Natural killer cell (primary cell): ENCODE results near the gene PCSK4. TPM values are rescaled to one million over a fixed set of nuclear protein-coding genes. Genes with fewer than 3 reads are reported as not detected.

Experiments
- ATAC-seq, 3 donors: fragments of 150-1000 bp in 2 of 3; fragments of 200-7000 bp in 1 of 3; cut with Tn5 transposase; 1 replicate in 1 of 3; 2 replicates in 2 of 3; pipeline ENCODE4 v1.10.0; 2021; ENCODE audit warnings: mild to moderate bottlenecking in 2 of 3, moderate library complexity in 2 of 3
- DNase-seq, 2 donors: peaks; one replicate each; pipeline versions ENCODE4 v3.0.0 to v3.0.0-alpha.2; 2013 to 2021; ENCODE audit warnings: mixed read lengths in 1 of 2
- H3K27ac ChIP-seq: one replicate; pipeline ENCODE4 v1.5.1; 2013; ENCODE audit warnings: mild to moderate bottlenecking, low read length
- H3K27me3 ChIP-seq: one replicate; pipeline ENCODE4 v1.6.1; 2013; ENCODE audit warnings: low read length; ENCODE audit not compliant: control insufficient read depth, insufficient read depth
- H3K36me3 ChIP-seq: one replicate; pipeline ENCODE4 v1.6.1; 2013; ENCODE audit warnings: low read length; ENCODE audit not compliant: control insufficient read depth, insufficient read depth
- H3K4me1 ChIP-seq: one replicate; pipeline ENCODE4 v1.6.1; 2013; ENCODE audit warnings: low read length; ENCODE audit not compliant: control insufficient read depth, insufficient read depth
- H3K4me3 ChIP-seq: one replicate; pipeline ENCODE4 v1.5.1; 2013; ENCODE audit warnings: low read length
- H3K9me3 ChIP-seq: one replicate; pipeline ENCODE4 v1.6.1; 2013; ENCODE audit warnings: low read length; ENCODE audit not compliant: control insufficient read depth, insufficient read depth
- H3K27ac Mint-ChIP-seq, 2 donors: one replicate each; pipeline ENCODE4 v1.8.0; 2022; ENCODE audit warnings: mild to moderate bottlenecking in 2 of 2, mixed read lengths in 2 of 2, moderate library complexity in 1 of 2
- H3K27me3 Mint-ChIP-seq, 2 donors: one replicate each; pipeline ENCODE4 v1.8.0; 2022; ENCODE audit warnings: low read depth in 2 of 2, mixed read lengths in 2 of 2
- H3K36me3 Mint-ChIP-seq: one replicate; pipeline ENCODE4 v1.8.0; 2022; ENCODE audit warnings: mixed read lengths
- H3K4me1 Mint-ChIP-seq, 2 donors: one replicate each; pipeline ENCODE4 v1.8.0; 2022; ENCODE audit warnings: mixed read lengths in 2 of 2
- H3K4me3 Mint-ChIP-seq: one replicate; pipeline ENCODE4 v1.8.0; 2022; ENCODE audit warnings: mild to moderate bottlenecking, moderate library complexity, mixed read lengths
- H3K9me3 Mint-ChIP-seq, 2 donors: one replicate each; pipeline ENCODE4 v1.8.0; 2022; ENCODE audit warnings: mixed read lengths in 2 of 2
- CTCF ChIP-seq: fragments of 200-600 bp; IDR thresholded peaks from one replicate; pipeline ENCODE4 v1.8.0; 2022; ENCODE audit warnings: antibody characterized with exemption
- WGBS: methylation state at CpG from one replicate; pipeline ENCODE4 v1.1.7; 2013; ENCODE audit warnings: missing lambda C conversion rate; ENCODE audit not compliant: insufficient coverage; 5-methylcytosine and 5-hydroxymethylcytosine counted together
- intact Hi-C: fragments of 100-400 bp; cut with micrococcal nuclease; formaldehyde crosslinking; loops from one replicate; pipeline ENCODE4 v1.14.2; 2022
- total RNA-seq, 4 donors: library from RNA; stranded (reverse); fragments of 120-200 nt in 1 of 4; gene quantifications; one replicate each; pipeline versions ENCODE4 v1.2.3 to v1.2.4, GENCODE V29; 2013 to 2022

PCSK4 gene
- total RNA-seq, 3 donors from 2014 or later (not counting 1 experiment from before 2014, with no cell fraction given), result 4.1 to 6.0 (median 5.3) TPM

- H3K27me3 ChIP-seq, result peaks cover 9% of the 10 kb centered on the region
- Mint-ChIP-seq H3K4me1 (peaks cover 0 to 5% of the 10 kb centered on the region in 2 donors), H3K27ac (no peak overlapping the region), H3K36me3 (no peaks in the 10 kb centered on the region), H3K9me3 (no peaks in the 10 kb centered on the region), H3K4me3 (no peak overlapping the region), H3K27me3 (peaks cover 0 to 14% of the 10 kb centered on the region in 2 donors)
- WGBS, result 86% methylated on average over 4 of the region's 4 CpGs
- H3K27ac ChIP-seq, result no peak overlapping the region
- H3K36me3 ChIP-seq, result no peaks in the 10 kb centered on the region
- no peaks in the 10 kb centered on the region for H3K9me3 ChIP-seq
- no peak overlapping the region for H3K4me3 ChIP-seq
- no peak for TF ChIP-seq CTCF
- H3K4me1 ChIP-seq, result peaks cover 4% of the 10 kb centered on the region
- ATAC-seq (no peak), DNase-seq (no peak)
- intact Hi-C loops, result no loop called here
Measured at GRCh38 chr19:1518471-1518870, 28.3 kb upstream of the PCSK4 start.

DNA sequence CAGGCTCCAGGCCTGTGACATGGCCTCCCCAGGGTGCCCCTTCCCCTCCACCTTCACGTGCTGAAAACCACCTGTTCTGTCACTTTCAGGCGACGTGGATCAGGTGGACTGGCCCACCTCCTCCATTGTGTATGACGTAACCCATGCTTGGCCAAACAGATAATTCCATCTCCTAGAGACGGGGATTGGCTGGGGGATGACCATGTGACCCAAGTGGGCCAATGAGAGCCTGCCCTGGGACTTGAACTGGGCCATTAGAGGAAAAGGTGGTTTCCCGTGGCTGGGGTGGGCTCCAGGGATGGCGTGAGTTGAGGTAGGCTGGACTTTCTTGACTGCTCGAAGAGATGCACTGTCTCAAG is 26.2 kb upstream of the PCSK4 start:
- peaks cover 0 to 5% of the 10 kb centered on the region in 2 donors for H3K27me3 Mint-ChIP-seq
- intact Hi-C loops, result no loop called here
- no peak overlapping the region for H3K4me3 Mint-ChIP-seq
- Histone ChIP-seq H3K4me1 (peaks cover 17% of the 10 kb centered on the region), H3K27me3 (peaks cover 12% of the 10 kb centered on the region), H3K9me3 (no peaks in the 10 kb centered on the region), H3K4me3 (no peak overlapping the region), H3K27ac (no peak overlapping the region), H3K36me3 (no peaks in the 10 kb centered on the region)
- DNase-seq (no peak), ATAC-seq (no peak)
- WGBS, result 80% methylated on average over 8 of the region's 8 CpGs
- peaks cover 0 to 5% of the 10 kb centered on the region in 2 donors for H3K4me1 Mint-ChIP-seq
- no peaks in the 10 kb centered on the region for H3K36me3 Mint-ChIP-seq
- no peaks in the 10 kb centered on the region for H3K9me3 Mint-ChIP-seq
- no peak overlapping the region for H3K27ac Mint-ChIP-seq
- TF ChIP-seq CTCF, result no peak

GRCh38 chr19:1514986-1515721 is 25.0 kb upstream of the PCSK4 start:
- Mint-ChIP-seq H3K27ac (no peak overlapping the region), H3K4me3 (no peak overlapping the region), H3K27me3 (peaks cover under 1 to 11% of the 10 kb centered on the region in 2 donors), H3K9me3 (no peaks in the 10 kb centered on the region), H3K36me3 (no peaks in the 10 kb centered on the region), H3K4me1 (peaks cover 0 to 6% of the 10 kb centered on the region in 2 donors)
- DNase-seq (no peak), ATAC-seq (no peak)
- Histone ChIP-seq H3K4me1 (peaks cover 17% of the 10 kb centered on the region), H3K4me3 (no peak overlapping the region), H3K9me3 (no peaks in the 10 kb centered on the region), H3K27me3 (peaks cover 12% of the 10 kb centered on the region), H3K36me3 (no peaks in the 10 kb centered on the region), H3K27ac (no peak overlapping the region)
- intact Hi-C loops, result no loop called here
- no peak for TF ChIP-seq CTCF
- WGBS, result 80% methylated on average over 13 of the region's 14 CpGs

DNA sequence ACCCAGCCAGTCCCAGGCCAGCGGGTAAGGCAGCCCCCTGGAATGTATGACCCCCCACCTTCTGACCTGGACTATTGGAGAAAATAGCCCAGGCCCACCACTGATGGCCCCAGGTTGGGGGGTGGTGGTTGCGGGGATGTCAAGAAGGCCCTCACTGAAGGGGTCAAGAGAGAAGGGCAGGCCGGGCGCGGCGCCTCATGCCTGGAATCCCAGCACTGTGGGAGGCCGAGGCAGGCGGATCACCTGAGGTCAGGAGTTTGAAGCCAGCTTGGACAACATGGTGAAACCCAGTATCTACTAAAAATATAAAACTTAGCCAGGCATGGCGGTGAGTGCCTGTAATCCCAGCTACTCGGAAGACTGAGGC is 24.1 kb upstream of the PCSK4 start:
- Mint-ChIP-seq H3K27me3 (peaks cover 6 to 14% of the 10 kb centered on the region in 2 donors), H3K9me3 (no peaks in the 10 kb centered on the region), H3K27ac (no peak overlapping the region), H3K36me3 (no peaks in the 10 kb centered on the region), H3K4me3 (no peak overlapping the region), H3K4me1 (peaks cover 0 to 9% of the 10 kb centered on the region in 2 donors)
- Histone ChIP-seq H3K36me3 (no peaks in the 10 kb centered on the region), H3K27ac (no peak overlapping the region), H3K4me3 (no peak overlapping the region), H3K9me3 (no peaks in the 10 kb centered on the region), H3K4me1 (peaks cover 17% of the 10 kb centered on the region), H3K27me3 (peaks cover 12% of the 10 kb centered on the region)
- DNase-seq (no peak), ATAC-seq (no peak)
- 72% methylated on average over 10 of the region's 10 CpGs for WGBS
- intact Hi-C loops, result no loop called here
- TF ChIP-seq CTCF, result no peak
